Ovary (tissue), 9 donors: ENCODE results near the gene POLG2. TPM values are rescaled to one million over a fixed set of nuclear protein-coding genes. Genes with fewer than 3 reads are reported as not detected.

Source experiments
- DNase-seq, 5 donors: peaks; one replicate each; pipeline ENCODE4 v3.0.0-alpha.2; 2019 to 2020
- H3K27ac ChIP-seq, 2 donors: fragments of 200-600 bp; one replicate each; pipeline versions ENCODE4 v1.5.1 to v1.8.0; 2019 to 2022
- H3K27me3 ChIP-seq: fragments of 200-600 bp; one replicate; pipeline ENCODE4 v1.8.0; 2022
- H3K36me3 ChIP-seq: fragments of 200-600 bp; sonication (generic); one replicate; pipeline ENCODE4 v1.5.1; 2019
- H3K4me1 ChIP-seq: one replicate; pipeline ENCODE4 v1.8.1; 2013; ENCODE audit warnings: mild to moderate bottlenecking, moderate library complexity; ENCODE audit not compliant: insufficient read depth
- H3K4me3 ChIP-seq: fragments of 200-600 bp; sonication (generic); one replicate; pipeline ENCODE4 v1.5.1; 2017
- H3K9me3 ChIP-seq, 2 donors: fragments of 200-600 bp in 1 of 2; sonication (generic) in 1 of 2; one replicate each; pipeline versions ENCODE4 v1.5.1 to v1.8.1; 2013 to 2019; ENCODE audit warnings: mild to moderate bottlenecking in 1 of 2, moderate library complexity in 1 of 2
- EP300 ChIP-seq: sonication (generic); formaldehyde crosslinking; IDR thresholded peaks from one replicate; pipeline ENCODE4 v1.6.1; 2017; ENCODE audit warnings: antibody characterized with exemption
- POLR2A ChIP-seq: fragments of 450-650 bp; IDR thresholded peaks from one replicate; pipeline ENCODE4 v1.6.1; 2017; ENCODE audit warnings: antibody characterized with exemption, mild to moderate bottlenecking, moderate library complexity
- WGBS, 3 donors: extraction: QIAGEN DNeasy Blood & Tissue Kit in 1 of 3; methylation state at CpG; one replicate each; pipeline versions ENCODE4 v1.1.5 to v1.1.7; 2013 to 2017; 5-methylcytosine and 5-hydroxymethylcytosine counted together
- intact Hi-C, 4 donors: fragments of 100-400 bp; cut with DNase I; formaldehyde crosslinking; loops; one replicate each; pipeline versions ENCODE4 v1.11.0 to v1.15.1; 2022 to 2023
- polyA plus RNA-seq, 2 donors: library from polyadenylated mRNA; stranded (reverse); fragments of 200-250 nt in 1 of 2; fragments of 350-450 nt in 1 of 2; fragmentation: Illumina TruSeq in 1 of 2; extraction: RNeasy Lipid Tissue Mini Kit (QIAGEN cat#74804) in 1 of 2; gene quantifications; one replicate each; pipeline ENCODE4 v1.2.3, GENCODE V29; 2013 to 2014
- total RNA-seq, 7 donors: library from RNA; depleted of rRNA in 2 of 7; stranded (reverse); fragments of >200 nt in 2 of 7; fragmentation: NEBNext Ultra II Directional in 3 of 7; extraction: Animal tissue kit (Norgen Biotek cat#: 25700) in 3 of 7; gene quantifications; one replicate each; pipeline versions ENCODE4 v1.1.0 to v1.2.4, GENCODE V29; 2016 to 2023
- TF ChIP-seq, protein P1 (sequence below), 3 donors: fragments of 450-650 bp in 2 of 3; fragments of 200-600 bp in 1 of 3; IDR thresholded peaks; one replicate each; pipeline versions ENCODE4 v1.5.1 to v1.8.0; 2016 to 2022; ENCODE audit warnings: antibody characterized with exemption in 3 of 3, mild to moderate bottlenecking in 1 of 3
- donor health status: DM: no; HTN: no; CAD: no; lungs with moderate emphysema.
- donor health status: DM: no; HTN: no; CAD: no.
- donor health status: Bipolar disorder and iron deficiency.
- donor health status: DM: yes; HTN: yes; CAD: no.
- donor health status: DM: no; HTN: no; CAD: no.
- donor health status: DM: yes; HTN: yes; CAD: no.

Gene POLG2
- total and polyA plus RNA-seq, 9 donors, result 8.7 to 21.3 (median 16.6) TPM

DNA sequence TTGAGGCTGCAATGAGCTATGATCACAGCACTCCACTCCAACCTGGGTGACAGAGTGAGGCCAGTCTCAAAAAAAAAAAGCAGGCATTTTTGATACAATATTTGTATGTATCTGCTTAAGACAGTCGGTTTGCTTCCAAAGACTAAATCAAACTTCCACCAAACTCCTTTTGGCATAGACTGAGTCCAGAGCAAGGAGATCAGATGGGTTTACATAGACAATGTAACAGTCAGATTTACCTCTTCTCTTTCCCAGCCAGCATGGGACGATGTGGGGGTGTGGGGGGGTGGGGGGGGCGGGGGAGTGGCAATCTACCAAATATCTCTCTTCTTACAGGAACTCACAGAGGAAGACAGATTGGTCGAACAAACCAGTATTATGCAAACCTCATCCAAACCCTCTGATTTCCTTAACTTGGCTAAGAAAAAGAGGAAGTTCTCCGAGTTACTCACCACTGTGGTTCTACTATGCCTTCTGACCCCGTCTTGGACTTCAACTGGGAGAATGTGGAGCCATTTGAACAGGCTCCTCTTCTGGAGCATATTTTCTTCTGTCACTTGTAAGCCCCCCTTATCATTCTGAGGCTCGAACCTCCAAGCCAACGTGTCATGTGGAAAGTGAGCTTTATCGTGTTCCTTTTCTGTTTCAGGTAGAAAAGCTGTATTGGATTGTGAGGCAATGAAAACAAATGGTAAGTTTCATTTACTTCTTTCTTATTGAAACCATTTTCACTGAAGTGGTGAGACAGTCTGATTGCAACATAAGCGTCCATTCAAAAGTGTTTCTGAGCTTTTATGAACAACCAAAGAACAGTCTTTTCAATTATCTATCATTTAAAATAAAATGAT, 48.0 kb downstream of the POLG2 start, which contains the start of gene MILR1:
Gene MILR1, plus strand, starts transcription at position 451 of the 848 bp plus-strand sequence. Its CDS starts 54 bp downstream, at position 505.
- TF ChIP-seq POLR2A, result no peak
- TF ChIP-seq EP300, result peak; percentile 27
- TF ChIP-seq, protein P1, sequence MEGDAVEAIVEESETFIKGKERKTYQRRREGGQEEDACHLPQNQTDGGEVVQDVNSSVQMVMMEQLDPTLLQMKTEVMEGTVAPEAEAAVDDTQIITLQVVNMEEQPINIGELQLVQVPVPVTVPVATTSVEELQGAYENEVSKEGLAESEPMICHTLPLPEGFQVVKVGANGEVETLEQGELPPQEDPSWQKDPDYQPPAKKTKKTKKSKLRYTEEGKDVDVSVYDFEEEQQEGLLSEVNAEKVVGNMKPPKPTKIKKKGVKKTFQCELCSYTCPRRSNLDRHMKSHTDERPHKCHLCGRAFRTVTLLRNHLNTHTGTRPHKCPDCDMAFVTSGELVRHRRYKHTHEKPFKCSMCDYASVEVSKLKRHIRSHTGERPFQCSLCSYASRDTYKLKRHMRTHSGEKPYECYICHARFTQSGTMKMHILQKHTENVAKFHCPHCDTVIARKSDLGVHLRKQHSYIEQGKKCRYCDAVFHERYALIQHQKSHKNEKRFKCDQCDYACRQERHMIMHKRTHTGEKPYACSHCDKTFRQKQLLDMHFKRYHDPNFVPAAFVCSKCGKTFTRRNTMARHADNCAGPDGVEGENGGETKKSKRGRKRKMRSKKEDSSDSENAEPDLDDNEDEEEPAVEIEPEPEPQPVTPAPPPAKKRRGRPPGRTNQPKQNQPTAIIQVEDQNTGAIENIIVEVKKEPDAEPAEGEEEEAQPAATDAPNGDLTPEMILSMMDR (IDR thresholded peaks at IDR 0.05), result no peak
- no peak within 1 kb of the TSS for H3K27ac ChIP-seq
- H3K4me1 ChIP-seq, result no peaks in the 10 kb centered on the region
- no peaks in the 10 kb centered on the region for H3K27me3 ChIP-seq
- DNase-seq, result peak in 2 of 5 donors; percentile 13 to 51
- intact Hi-C loops, result loop anchor here in 1 of 4 donors (10.0 kb wide), 1 partner anchor 1206 kb away; no protein-coding TSS in a partner anchor
- H3K4me3 ChIP-seq, result no peak within 1 kb of the TSS
- H3K9me3 ChIP-seq, result no peaks in the 10 kb centered on the region
- whole genome bisulfite sequencing, 3 donors, result 14 to 22% (median 22%) methylated on average over 10 of the region's 10 CpGs
- no peaks in the 10 kb centered on the region for H3K36me3 ChIP-seq

DNA sequence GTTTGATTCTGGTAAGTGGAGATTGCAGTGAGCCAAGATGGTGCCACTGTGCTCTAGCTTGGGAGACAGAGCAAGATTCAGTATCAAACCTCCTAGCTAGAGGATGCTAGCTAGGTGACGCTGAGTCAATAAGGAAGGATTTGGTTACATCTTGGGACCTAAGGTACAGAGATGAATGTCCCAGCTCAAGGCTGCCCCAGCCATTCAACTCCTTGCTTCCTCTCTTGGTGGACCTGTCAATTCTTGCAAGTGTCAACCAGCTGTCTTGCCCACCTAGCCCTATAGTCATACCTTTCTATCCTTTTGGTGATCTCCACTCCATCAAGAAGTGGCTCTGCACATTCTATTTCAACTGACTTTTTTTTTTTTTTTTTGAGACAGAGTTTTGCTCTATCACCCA, 49.3 kb downstream of the POLG2 start:
- DNase-seq, result no peak
- intact Hi-C loops, result loop anchor here in 1 of 4 donors (10.0 kb wide), 1 partner anchor 1207 kb away; no protein-coding TSS in a partner anchor
- Histone ChIP-seq H3K4me3 (no peak overlapping the region), H3K27me3 (no peaks in the 10 kb centered on the region), H3K36me3 (no peaks in the 10 kb centered on the region), H3K9me3 (no peaks in the 10 kb centered on the region), H3K27ac (no peak overlapping the region), H3K4me1 (no peaks in the 10 kb centered on the region)
- no peak for TF ChIP-seq POLR2A
- TF ChIP-seq, protein P1 (IDR thresholded peaks at IDR 0.05), result no peak
- TF ChIP-seq EP300, result no peak
- WGBS, 3 donors, result 95 to 100% (median 100%) methylated on average over 1 of the region's 1 CpG

DNA sequence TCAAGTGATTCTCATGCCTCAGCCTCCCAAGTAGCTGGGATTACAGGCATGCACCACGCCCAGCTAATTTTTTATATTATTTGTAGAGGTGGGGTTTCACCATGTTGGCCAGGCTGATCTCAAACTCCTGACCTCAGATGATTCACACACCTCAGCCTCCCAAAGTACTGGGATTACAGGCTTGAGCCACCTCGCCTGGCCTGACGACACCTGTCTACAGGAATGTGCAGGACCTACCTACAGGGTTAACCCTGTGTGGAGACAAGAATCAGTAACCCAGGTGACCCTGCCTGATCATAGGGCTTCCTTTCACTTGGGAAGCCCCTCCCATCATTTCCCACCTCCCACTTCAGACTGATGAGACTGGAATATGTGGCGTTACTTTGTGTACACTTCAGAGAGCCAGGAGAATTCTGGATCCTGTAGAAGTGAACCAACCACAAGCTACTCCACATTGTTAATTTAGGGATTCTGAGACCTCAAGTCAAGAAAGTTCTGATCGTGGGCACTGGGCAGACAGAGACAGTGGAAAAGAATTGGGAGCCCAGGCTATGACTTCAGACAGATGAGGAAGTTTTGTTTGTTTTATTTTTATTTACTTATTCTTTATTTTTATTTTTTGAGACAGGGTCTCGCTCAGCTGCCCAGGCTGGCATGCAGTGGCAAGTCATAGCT, 53.6 kb downstream of the POLG2 start:
- DNase-seq, result no peak
- H3K27me3 ChIP-seq, result no peaks in the 10 kb centered on the region
- H3K9me3 ChIP-seq, result peaks cover 0 to 3% of the 10 kb centered on the region in 2 donors
- intact Hi-C loops, result loop anchor here in 1 of 4 donors (10.0 kb wide), 1 partner anchor 1212 kb away; no protein-coding TSS in a partner anchor
- TF ChIP-seq, protein P1 (IDR thresholded peaks at IDR 0.05), result no peak
- TF ChIP-seq EP300 (no peak), POLR2A (no peak)
- H3K36me3 ChIP-seq, result no peaks in the 10 kb centered on the region
- WGBS, 3 donors, result 90% methylated on average over 6 of the region's 6 CpGs
- no peak overlapping the region for H3K27ac ChIP-seq
- no peak overlapping the region for H3K4me3 ChIP-seq
- no peaks in the 10 kb centered on the region for H3K4me1 ChIP-seq

DNA sequence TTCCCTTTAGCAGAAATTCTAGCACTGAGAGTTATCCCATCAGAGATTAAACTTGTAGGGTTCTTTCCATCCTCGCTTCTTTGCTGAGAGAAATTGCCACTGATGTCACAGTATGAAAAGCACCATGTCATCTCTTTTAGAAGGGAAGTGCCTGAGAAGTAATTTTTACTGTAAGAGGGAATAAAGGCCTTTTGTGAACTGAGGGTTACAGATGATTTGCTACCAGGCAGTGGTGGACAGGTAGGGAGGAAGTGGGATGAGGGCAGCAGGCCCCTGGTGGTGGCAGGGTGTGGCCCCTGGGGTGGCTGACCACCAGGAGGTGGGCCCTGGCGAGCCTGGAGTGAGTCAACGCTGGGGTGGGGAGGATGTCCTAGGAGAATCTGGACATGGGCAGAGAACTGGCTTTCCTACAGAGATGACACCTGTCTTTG, 54.3 kb downstream of the POLG2 start:
- Histone ChIP-seq H3K36me3 (no peaks in the 10 kb centered on the region), H3K27ac (no peak overlapping the region), H3K4me1 (no peaks in the 10 kb centered on the region), H3K27me3 (no peaks in the 10 kb centered on the region), H3K4me3 (no peak overlapping the region), H3K9me3 (peaks cover 0 to 7% of the 10 kb centered on the region in 2 donors)
- no peak for DNase-seq
- 82 to 90% (median 87%) methylated on average over 3 of the region's 3 CpGs for WGBS, 3 donors
- TF ChIP-seq, protein P1 (IDR thresholded peaks at IDR 0.05), result no peak
- TF ChIP-seq EP300 (no peak), POLR2A (no peak)
- intact Hi-C loops, result loop anchor here in 1 of 4 donors (10.0 kb wide), 1 partner anchor 1212 kb away; no protein-coding TSS in a partner anchor
